PC-3 (cell line): ENCODE results near the gene CCL15. TPM values are rescaled to one million over a fixed set of nuclear protein-coding genes. Genes with fewer than 3 reads are reported as not detected.

ENCODE experiments used
- ATAC-seq: fragments of 200-7000 bp; cut with Tn5 transposase; 2 replicates; pipeline ENCODE4 v1.9.1; 2020; ENCODE audit warnings: mild to moderate bottlenecking, moderate library complexity
- BruUV-seq: library from RNA; stranded (reverse); fragments of 400-500 nt; replicated peaks from 2 replicates; lab custom pipeline; 2021; lab: Mats Ljungman, UMichigan
- CTCF ChIA-PET: fragments of 300-600 bp; sonication (Branson Sonifier 250); formaldehyde crosslinking; loops from one replicate; lab custom pipeline; 2022; ENCODE audit warnings: antibody characterized with exemption; lab: Charles Lee
- POLR2A ChIA-PET: fragments of 300-600 bp; sonication (Branson Sonifier 250); formaldehyde crosslinking; loops from one replicate; lab custom pipeline; 2022; ENCODE audit warnings: antibody characterized with exemption; ENCODE audit not compliant: unreplicated experiment; lab: Charles Lee
- DNase-seq: peaks from one replicate; pipeline ENCODE4 v3.0.0-alpha.2; 2015
- H2AFZ ChIP-seq: fragments of 300-600 bp; sonication (generic); 2 replicates; pipeline ENCODE4 v1.6.0; 2016; ENCODE audit warnings: antibody characterized with exemption, low read length
- H3F3A ChIP-seq: fragments of 300-600 bp; sonication (generic); one replicate; pipeline ENCODE4 v1.6.0; 2017; ENCODE audit warnings: antibody characterized with exemption, low read length, control low read depth, mild to moderate bottlenecking; ENCODE audit not compliant: unreplicated experiment
- H3K27ac ChIP-seq: fragments of 300-600 bp; sonication (generic); 2 replicates; pipeline ENCODE4 v1.5.1; 2016; ENCODE audit warnings: mild to moderate bottlenecking, low read length
- H3K27me3 ChIP-seq: fragments of 300-600 bp; sonication (generic); 2 replicates; pipeline ENCODE4 v1.6.1; 2016; ENCODE audit warnings: low read length, mixed read lengths
- H3K36me3 ChIP-seq: fragments of 300-600 bp; sonication (generic); 2 replicates; pipeline ENCODE4 v1.6.1; 2016; ENCODE audit warnings: low read depth, mixed run types, low read length, mixed read lengths
- H3K4me1 ChIP-seq: fragments of 300-600 bp; sonication (generic); 2 replicates; pipeline ENCODE4 v1.5.1; 2016; ENCODE audit warnings: low read length; ENCODE audit not compliant: insufficient read depth
- H3K4me2 ChIP-seq: fragments of 300-600 bp; sonication (generic); 2 replicates; pipeline ENCODE4 v1.6.0; 2016; ENCODE audit warnings: low read length
- H3K4me3 ChIP-seq: fragments of 300-600 bp; sonication (generic); 2 replicates; pipeline ENCODE4 v1.5.1; 2016; ENCODE audit warnings: mild to moderate bottlenecking, low read length, mixed read lengths
- H3K79me2 ChIP-seq: fragments of 300-600 bp; sonication (generic); 2 replicates; pipeline ENCODE4 v1.6.1; 2017; ENCODE audit warnings: low read length, mixed read lengths
- H3K9ac ChIP-seq: fragments of 300-600 bp; sonication (generic); 2 replicates; pipeline ENCODE4 v1.6.0; 2016; ENCODE audit warnings: mild to moderate bottlenecking, low read length
- H3K9me2 ChIP-seq: fragments of 300-600 bp; sonication (generic); replicated peaks from 2 replicates; pipeline ENCODE4 v1.6.1; 2016; ENCODE audit warnings: mixed run types, low read length, mixed read lengths
- H3K9me3 ChIP-seq: fragments of 300-600 bp; sonication (generic); 2 replicates; pipeline ENCODE4 v1.6.1; 2016; ENCODE audit warnings: low read length, mixed read lengths
- H4K20me1 ChIP-seq: fragments of 300-600 bp; sonication (generic); 2 replicates; pipeline ENCODE4 v1.6.1; 2016; ENCODE audit warnings: low read length, mixed read lengths
- CTCF ChIP-seq: fragments of 300-600 bp; sonication (generic); conservative IDR thresholded peaks from 2 replicates; pipeline ENCODE4 v1.5.1; 2017; ENCODE audit warnings: antibody characterized with exemption, low read depth, mild to moderate bottlenecking, low read length
- EZH2 ChIP-seq: fragments of 300-600 bp; sonication (generic); IDR thresholded peaks from one replicate; pipeline ENCODE4 v1.6.1; 2017; ENCODE audit warnings: antibody characterized with exemption, mild to moderate bottlenecking, low read length; ENCODE audit not compliant: unreplicated experiment
- EZH2phosphoT487 ChIP-seq: fragments of 300-600 bp; sonication (generic); IDR thresholded peaks from 2 replicates; pipeline ENCODE4 v1.6.1; 2018; ENCODE audit warnings: mild to moderate bottlenecking, antibody characterized with exemption, low read length, borderline replicate concordance
- intact Hi-C: fragments of 100-400 bp; cut with micrococcal nuclease; formaldehyde crosslinking; loops from 2 replicates; pipeline ENCODE4 v1.9.0; 2023
- total RNA-seq: library from RNA; depleted of rRNA; stranded (reverse); fragments of >200 nt; gene quantifications from 2 replicates; pipeline ENCODE4 v1.2.3, GENCODE V29; 2014

The CCL15 gene
- total RNA-seq, 1 experiment from 2014 or later: not detected

GRCh38 chr17:35968520-35969054, 32.8 kb downstream of the CCL15 start:
- no peaks in the 10 kb centered on the region for H3K4me1 ChIP-seq
- DNase-seq (no peak), ATAC-seq (no peak)
- no peaks in the 10 kb centered on the region for H3K27me3 ChIP-seq
- TF ChIP-seq CTCF (no peak), EZH2 (no peak), EZH2phosphoT487 (no peak)
- no peaks in the 10 kb centered on the region for H3K79me2 ChIP-seq
- intact Hi-C loops: loop anchor here (1.0 to 5.0 kb wide), 3 partner anchors 39 to 514 kb away; no protein-coding TSS in a partner anchor
- no peak overlapping the region for H3K27ac ChIP-seq
- no peaks in the 10 kb centered on the region for H4K20me1 ChIP-seq
- ChIA-PET CTCF (no interaction called here), POLR2A (no interaction called here)
- H3K9ac ChIP-seq: no peak overlapping the region
- no TSS peak for BruUV-seq
- H3K9me3 ChIP-seq: no peaks in the 10 kb centered on the region
- H2AFZ ChIP-seq: no peak overlapping the region
- H3K4me2 ChIP-seq: no peak overlapping the region
- no peaks in the 10 kb centered on the region for H3F3A ChIP-seq
- no peaks in the 10 kb centered on the region for H3K9me2 ChIP-seq
- H3K36me3 ChIP-seq: no peaks in the 10 kb centered on the region
- H3K4me3 ChIP-seq: no peak overlapping the region

- POLR2A ChIA-PET: no interaction called here
- H3K36me3 ChIP-seq: no peaks in the 10 kb centered on the region
- DNase-seq: no peak
- intact Hi-C loops: loop anchor here (5.0 kb wide), 2 partner anchors 42 to 517 kb away; no protein-coding TSS in a partner anchor
- no peaks in the 10 kb centered on the region for H3F3A ChIP-seq
- TF ChIP-seq CTCF (no peak), EZH2phosphoT487 (no peak), EZH2 (no peak)
- CTCF ChIA-PET: no interaction called here
- no peaks in the 10 kb centered on the region for H3K79me2 ChIP-seq
- no peak overlapping the region for H3K9ac ChIP-seq
- no peaks in the 10 kb centered on the region for H4K20me1 ChIP-seq
- no peak overlapping the region for H2AFZ ChIP-seq
- H3K9me3 ChIP-seq: no peaks in the 10 kb centered on the region
- H3K4me1 ChIP-seq: no peaks in the 10 kb centered on the region
- no peaks in the 10 kb centered on the region for H3K9me2 ChIP-seq
- no peak overlapping the region for H3K4me2 ChIP-seq
- no peak for ATAC-seq
- H3K4me3 ChIP-seq: no peak overlapping the region
- BruUV-seq: no TSS peak
- peaks cover 14% of the 10 kb centered on the region; the same call in 1 of the 2 replicates for H3K27me3 ChIP-seq
- no peak overlapping the region for H3K27ac ChIP-seq
These were observed 36.1 kb downstream of the CCL15 start for GRCh38 chr17:35965272-35965671.

- Histone ChIP-seq H3K79me2 (no peaks in the 10 kb centered on the region), H3K4me2 (no peak overlapping the region), H3K9me2 (no peaks in the 10 kb centered on the region), H3F3A (no peaks in the 10 kb centered on the region), H3K4me1 (no peaks in the 10 kb centered on the region), H4K20me1 (no peaks in the 10 kb centered on the region), H3K36me3 (no peaks in the 10 kb centered on the region), H3K27me3 (peaks cover 24% of the 10 kb centered on the region), H3K9ac (no peak overlapping the region), H2AFZ (no peak overlapping the region), H3K27ac (no peak overlapping the region), H3K9me3 (no peaks in the 10 kb centered on the region), H3K4me3 (no peak overlapping the region)
- ChIA-PET CTCF (no interaction called here), POLR2A (no interaction called here)
- DNase-seq (no peak), ATAC-seq (no peak)
- BruUV-seq: no TSS peak
- TF ChIP-seq EZH2: no peak
- no peak for TF ChIP-seq EZH2phosphoT487
- TF ChIP-seq CTCF: no peak
- intact Hi-C loops: no loop called here
These were observed 37.7 kb downstream of the CCL15 start for GRCh38 chr17:35963663-35964062.
